Keratinocyte (primary cell): Measurements from ENCODE around the gene IFT52. TPM values are rescaled to one million over a fixed set of nuclear protein-coding genes. Genes with fewer than 3 reads are reported as not detected.
"Not testable (repeated sequence)": the region's sequence is repeated elsewhere in the genome, so short reads cannot be mapped to it uniquely, and the experiment has no call there.

Experiments used
- DNase-seq: peaks from one replicate; pipeline ENCODE4 v3.0.0-alpha.2; 2011; ENCODE audit warnings: low read depth, missing footprints, low spot score
- FAIRE-seq: peaks from 2 replicates; lab custom pipeline; 2011; peaks lifted over from hg19 to GRCh38; lab: Jason Lieb, UNC
- H2AFZ ChIP-seq: 2 replicates; pipeline ENCODE4 v1.6.0; 2012; ENCODE audit warnings: low read length, control low read depth, inconsistent platforms; ENCODE audit not compliant: control insufficient read depth
- H3K27ac ChIP-seq: 2 replicates; pipeline ENCODE4 v1.5.1; 2011; ENCODE audit warnings: low read length; ENCODE audit not compliant: control insufficient read depth, insufficient read depth
- H3K27me3 ChIP-seq: 3 replicates; pipeline ENCODE4 v1.6.0; 2011; ENCODE audit warnings: low read length; ENCODE audit not compliant: control insufficient read depth, insufficient read depth; ENCODE audit errors: extremely low read depth
- H3K36me3 ChIP-seq, 2 experiments: 2 replicates in 1 of 2; 3 replicates in 1 of 2; pipeline ENCODE4 v1.5.1; 2011; ENCODE audit warnings: low read length in 2 of 2, mild to moderate bottlenecking in 1 of 2; ENCODE audit not compliant: control insufficient read depth in 2 of 2, insufficient read depth in 2 of 2; ENCODE audit errors: extremely low read depth in 1 of 2
- H3K4me1 ChIP-seq: 3 replicates; pipeline ENCODE4 v1.5.1; 2011; ENCODE audit warnings: low read length; ENCODE audit not compliant: control insufficient read depth, insufficient read depth; ENCODE audit errors: extremely low read depth
- H3K4me2 ChIP-seq: 3 replicates; pipeline ENCODE4 v1.6.0; 2011; ENCODE audit warnings: low read depth, low read length; ENCODE audit not compliant: control insufficient read depth, insufficient read depth; ENCODE audit errors: extremely low read depth
- H3K4me3 ChIP-seq, 3 experiments: fragments of 200-600 bp in 1 of 3; sonication (generic) in 1 of 3; 2 replicates in 2 of 3; 3 replicates in 1 of 3; pipeline ENCODE4 v1.5.1; 2011 to 2016; ENCODE audit warnings: low read length in 3 of 3, mild to moderate bottlenecking in 3 of 3, control low read depth in 2 of 3, inconsistent platforms in 1 of 3, low read depth in 1 of 3, mixed read lengths in 1 of 3, mixed run types in 1 of 3, moderate library complexity in 1 of 3; ENCODE audit not compliant: control insufficient read depth in 2 of 3, insufficient read depth in 2 of 3; ENCODE audit errors: extremely low read depth in 1 of 3
- H3K79me2 ChIP-seq: 2 replicates; pipeline ENCODE4 v1.6.0; 2012; ENCODE audit warnings: low read length; ENCODE audit not compliant: control insufficient read depth, insufficient read depth
- H3K9ac ChIP-seq: 3 replicates; pipeline ENCODE4 v1.6.0; 2011; ENCODE audit warnings: low read length; ENCODE audit not compliant: control insufficient read depth, insufficient read depth; ENCODE audit errors: extremely low read depth
- H3K9me1 ChIP-seq: 3 replicates; pipeline ENCODE4 v1.6.0; 2011; ENCODE audit warnings: low read length; ENCODE audit not compliant: control insufficient read depth, insufficient read depth; ENCODE audit errors: extremely low read depth
- H3K9me3 ChIP-seq: 2 replicates; pipeline ENCODE4 v1.5.1; 2012; ENCODE audit warnings: low read depth, low read length; ENCODE audit not compliant: control insufficient read depth
- H4K20me1 ChIP-seq: 3 replicates; pipeline ENCODE4 v1.6.0; 2011; ENCODE audit warnings: low read length; ENCODE audit not compliant: control insufficient read depth, insufficient read depth; ENCODE audit errors: extremely low read depth
- EZH2 ChIP-seq: IDR thresholded peaks from one replicate; pipeline ENCODE4 v1.6.1; 2012; ENCODE audit warnings: inconsistent platforms, mild to moderate bottlenecking, low read length, moderate library complexity
- dilution Hi-C: fragments of 300-500 bp; cut with MboI; formaldehyde crosslinking; loops from one replicate; pipeline ENCODE4 v1.7.0; 2020; ENCODE audit warnings: low sequenced_read_pairs; ENCODE audit not compliant: extremely low pct_ligation_motif_present
- polyA plus RNA-seq, 5 experiments: library from polyadenylated mRNA; depleted of rRNA in 3 of 5; stranded (reverse) in 3 of 5; stranded (forward) in 1 of 5; unstranded in 1 of 5; fragments of >200 nt; gene quantifications; 1 replicate in 1 of 5; 2 replicates in 3 of 5; 3 replicates in 1 of 5; pipeline versions ENCODE4 v1.2.1 to v1.2.3, GENCODE V29; 2011 to 2012; ENCODE audit warnings: missing spikeins in 2 of 5, low read depth in 1 of 5, low replicate concordance in 1 of 5
- TF ChIP-seq, protein P1 (sequence below), 3 experiments: IDR thresholded peaks in 1 of 3; conservative IDR thresholded peaks in 1 of 3; optimal IDR thresholded peaks in 1 of 3; 2 replicates in 2 of 3; 3 replicates in 1 of 3; pipeline versions ENCODE3 to v1.5.1; 2011; ENCODE audit warnings: low read length in 3 of 3, mild to moderate bottlenecking in 3 of 3, moderate library complexity in 2 of 3, control low read depth in 1 of 3, inconsistent platforms in 1 of 3; ENCODE audit not compliant: insufficient read depth in 2 of 3; ENCODE audit errors: extremely low read depth in 1 of 3

IFT52 gene
- polyA plus RNA-seq, 1 donor (not counting 4 experiments of a cell fraction or from before 2014, with no cell fraction given): 22.8 TPM

DNA sequence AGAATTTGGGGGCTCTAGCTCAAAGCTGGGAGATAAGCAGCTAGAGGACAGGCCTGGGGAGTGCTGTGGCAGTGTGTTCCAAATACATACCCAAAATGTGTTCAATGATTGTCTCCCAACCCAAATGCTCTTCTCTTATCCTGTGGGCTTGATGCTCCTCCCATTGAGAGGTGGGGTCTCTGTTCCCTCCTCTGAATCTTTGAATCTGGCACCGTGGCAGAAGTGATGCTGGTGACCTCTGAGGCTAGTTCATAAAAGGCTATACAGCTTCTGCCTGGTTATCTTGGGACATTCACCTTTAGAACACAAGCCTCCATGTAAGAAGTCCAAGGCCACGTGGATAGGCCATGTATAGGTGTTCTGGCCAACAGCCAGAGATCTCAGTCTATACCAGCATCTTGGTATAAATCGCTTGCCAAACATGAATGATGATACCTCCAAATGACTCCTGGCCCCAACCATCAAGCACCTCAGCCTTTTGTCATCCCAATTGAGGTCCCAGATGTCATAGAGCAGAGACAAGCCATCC is 60.3 kb downstream of the IFT52 start:
- dilution Hi-C loops: no loop called here
- Histone ChIP-seq H3K9me3 (no peaks in the 10 kb centered on the region), H3K4me2 (no peak overlapping the region), H3K79me2 (no peaks in the 10 kb centered on the region), H3K27ac (no peak overlapping the region), H3K9me1 (no peaks in the 10 kb centered on the region), H2AFZ (no peak overlapping the region), H3K27me3 (no peaks in the 10 kb centered on the region), H3K4me3 (no peak overlapping the region), H3K4me1 (no peaks in the 10 kb centered on the region), H4K20me1 (no peaks in the 10 kb centered on the region), H3K36me3 (peaks cover 1 to 4% of the 10 kb centered on the region in 2 experiments), H3K9ac (no peak overlapping the region)
- no peak for FAIRE-seq
- TF ChIP-seq EZH2: no peak
- TF ChIP-seq, protein P1, sequence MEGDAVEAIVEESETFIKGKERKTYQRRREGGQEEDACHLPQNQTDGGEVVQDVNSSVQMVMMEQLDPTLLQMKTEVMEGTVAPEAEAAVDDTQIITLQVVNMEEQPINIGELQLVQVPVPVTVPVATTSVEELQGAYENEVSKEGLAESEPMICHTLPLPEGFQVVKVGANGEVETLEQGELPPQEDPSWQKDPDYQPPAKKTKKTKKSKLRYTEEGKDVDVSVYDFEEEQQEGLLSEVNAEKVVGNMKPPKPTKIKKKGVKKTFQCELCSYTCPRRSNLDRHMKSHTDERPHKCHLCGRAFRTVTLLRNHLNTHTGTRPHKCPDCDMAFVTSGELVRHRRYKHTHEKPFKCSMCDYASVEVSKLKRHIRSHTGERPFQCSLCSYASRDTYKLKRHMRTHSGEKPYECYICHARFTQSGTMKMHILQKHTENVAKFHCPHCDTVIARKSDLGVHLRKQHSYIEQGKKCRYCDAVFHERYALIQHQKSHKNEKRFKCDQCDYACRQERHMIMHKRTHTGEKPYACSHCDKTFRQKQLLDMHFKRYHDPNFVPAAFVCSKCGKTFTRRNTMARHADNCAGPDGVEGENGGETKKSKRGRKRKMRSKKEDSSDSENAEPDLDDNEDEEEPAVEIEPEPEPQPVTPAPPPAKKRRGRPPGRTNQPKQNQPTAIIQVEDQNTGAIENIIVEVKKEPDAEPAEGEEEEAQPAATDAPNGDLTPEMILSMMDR (optimal IDR thresholded peaks at IDR 0.05 in 1 of 3, IDR thresholded peaks at IDR 0.05 in 1 of 3, conservative IDR thresholded peaks at IDR 0.05 in 1 of 3; ENCODE audit: extremely low read depth in 1 of 3, insufficient read depth in 2 of 3, low read length in 3 of 3): no peak
- DNase-seq: no peak

DNA sequence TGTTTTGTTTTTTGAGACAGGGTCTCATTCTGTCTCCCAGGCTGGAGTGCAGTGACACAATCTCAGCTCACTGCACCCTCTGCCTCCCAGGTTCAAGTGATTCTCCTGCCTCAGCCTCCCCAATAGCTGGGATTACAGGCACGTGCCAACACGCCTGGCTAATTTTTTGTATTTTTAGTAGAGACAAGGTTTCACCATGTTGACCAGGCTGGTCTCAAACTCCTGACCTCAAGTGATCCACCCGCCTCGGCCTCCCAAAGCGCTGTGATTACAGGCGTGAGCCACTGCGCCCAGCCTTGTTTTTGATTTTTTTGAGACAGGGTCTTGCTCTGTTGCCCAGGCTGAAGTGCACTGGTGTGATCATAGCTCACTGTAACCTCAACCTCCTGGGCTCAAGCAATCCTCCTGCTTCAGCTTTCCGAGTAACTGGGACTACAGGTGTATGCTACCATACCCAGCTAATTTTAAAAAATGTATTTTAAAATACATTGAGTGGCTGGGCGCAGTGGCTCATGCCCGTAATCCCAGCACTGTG is 61.0 kb downstream of the IFT52 start:
- H3K4me2 ChIP-seq, DNase-seq, FAIRE-seq, H3K9ac ChIP-seq, H3K27ac ChIP-seq, H3K79me2 ChIP-seq, H3K4me3 ChIP-seq, H3K27me3 ChIP-seq, H3K36me3 ChIP-seq, H3K9me1 ChIP-seq, H3K4me1 ChIP-seq, dilution Hi-C loops, H3K9me3 ChIP-seq, H4K20me1 ChIP-seq, H2AFZ ChIP-seq: not testable (repeated sequence)

DNA sequence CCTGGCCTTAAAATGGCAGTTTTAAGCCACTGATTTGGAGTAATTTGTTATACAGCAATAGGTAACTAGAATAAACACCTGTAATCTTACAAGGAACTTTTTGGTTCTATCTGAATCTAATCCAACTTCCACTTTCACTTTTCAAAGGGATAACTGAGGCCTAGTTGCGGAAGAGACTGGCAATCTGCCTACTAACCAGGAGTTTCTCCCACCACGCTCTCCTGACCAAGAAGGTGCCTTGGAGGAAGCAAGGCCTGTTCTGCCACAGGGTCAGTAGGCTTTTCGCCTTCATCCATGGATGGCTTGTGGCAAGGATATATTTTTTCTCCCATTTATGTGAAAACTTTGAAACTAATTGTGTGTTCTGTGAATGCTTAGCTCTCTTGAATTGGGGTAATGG is 63.2 kb downstream of the IFT52 start:
- H3K27ac ChIP-seq: no peak overlapping the region
- H3K4me1 ChIP-seq: peaks cover 6% of the 10 kb centered on the region
- no peaks in the 10 kb centered on the region for H3K27me3 ChIP-seq
- no peaks in the 10 kb centered on the region for H4K20me1 ChIP-seq
- no peak overlapping the region for H3K4me3 ChIP-seq
- H3K79me2 ChIP-seq: no peaks in the 10 kb centered on the region
- no peak overlapping the region for H2AFZ ChIP-seq
- H3K4me2 ChIP-seq: no peak overlapping the region
- no peak for TF ChIP-seq EZH2
- TF ChIP-seq, protein P1 (optimal IDR thresholded peaks at IDR 0.05 in 1 of 3, IDR thresholded peaks at IDR 0.05 in 1 of 3, conservative IDR thresholded peaks at IDR 0.05 in 1 of 3; ENCODE audit: extremely low read depth in 1 of 3, insufficient read depth in 2 of 3, low read length in 3 of 3): no peak
- dilution Hi-C loops: no loop called here
- H3K9me1 ChIP-seq: no peaks in the 10 kb centered on the region
- no peaks in the 10 kb centered on the region for H3K9me3 ChIP-seq
- H3K36me3 ChIP-seq: no peaks in the 10 kb centered on the region
- H3K9ac ChIP-seq: no peak overlapping the region
- FAIRE-seq (no peak), DNase-seq (no peak)

GRCh38 chr20:43655176-43655575 is 64.4 kb downstream of the IFT52 start:
- H4K20me1 ChIP-seq, H3K4me2 ChIP-seq, FAIRE-seq, H3K9me3 ChIP-seq, dilution Hi-C loops, H3K27ac ChIP-seq, H3K9ac ChIP-seq, H3K79me2 ChIP-seq, DNase-seq, H3K4me1 ChIP-seq, H3K27me3 ChIP-seq, H3K36me3 ChIP-seq, H2AFZ ChIP-seq, H3K9me1 ChIP-seq, H3K4me3 ChIP-seq: not testable (repeated sequence)
